Dermis microvascular lymphatic vessel endothelial cell (primary cell): ENCODE results near the gene HCK. TPM values are rescaled to one million over a fixed set of nuclear protein-coding genes. Genes with fewer than 3 reads are reported as not detected.

ENCODE experiments used
- DNase-seq, 2 donors: peaks; one replicate each; pipeline versions ENCODE4 v3.0.0 to v3.0.0-alpha.2; 2010; ENCODE audit warnings: low read depth in 2 of 2
- total RNA-seq: library from RNA; depleted of rRNA; stranded (reverse); fragments of >200 nt; gene quantifications from 2 replicates; pipeline ENCODE4 v1.2.1, GENCODE V29; 2014

The HCK gene
- total RNA-seq, 1 donor from 2014 or later: not detected

DNA sequence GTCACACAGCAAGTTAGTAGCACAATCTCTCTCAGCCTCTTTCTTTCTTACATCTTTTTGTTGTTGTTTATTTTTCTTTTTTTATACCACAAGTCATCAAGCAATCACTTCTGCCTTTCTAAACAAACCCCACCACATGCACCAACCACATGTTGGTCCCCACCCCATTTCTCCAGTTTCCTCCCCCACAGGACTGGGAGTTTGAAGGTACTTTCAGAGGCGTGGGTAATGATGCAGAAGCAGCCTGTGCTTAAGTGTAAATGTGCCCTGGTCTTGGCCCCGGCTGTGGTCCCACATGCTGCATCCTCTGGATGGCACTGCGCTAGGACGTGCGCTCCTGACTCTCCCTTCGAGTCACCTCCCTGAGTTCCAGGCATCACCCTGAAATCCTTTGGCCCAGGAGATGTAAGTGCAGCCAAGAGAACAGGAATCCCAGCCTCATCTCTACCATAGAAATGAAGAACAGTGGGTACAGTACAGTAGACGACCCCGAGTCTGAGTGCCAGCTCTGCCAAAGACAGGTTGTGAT is 5.7 kb downstream of the HCK start:
- no peak for DNase-seq

- DNase-seq: no peak
Measured at GRCh38 chr20:32059189-32059588, 7.1 kb downstream of the HCK start.

- DNase-seq: no peak
Measured at GRCh38 chr20:32062776-32063170, 10.7 kb downstream of the HCK start.

DNA sequence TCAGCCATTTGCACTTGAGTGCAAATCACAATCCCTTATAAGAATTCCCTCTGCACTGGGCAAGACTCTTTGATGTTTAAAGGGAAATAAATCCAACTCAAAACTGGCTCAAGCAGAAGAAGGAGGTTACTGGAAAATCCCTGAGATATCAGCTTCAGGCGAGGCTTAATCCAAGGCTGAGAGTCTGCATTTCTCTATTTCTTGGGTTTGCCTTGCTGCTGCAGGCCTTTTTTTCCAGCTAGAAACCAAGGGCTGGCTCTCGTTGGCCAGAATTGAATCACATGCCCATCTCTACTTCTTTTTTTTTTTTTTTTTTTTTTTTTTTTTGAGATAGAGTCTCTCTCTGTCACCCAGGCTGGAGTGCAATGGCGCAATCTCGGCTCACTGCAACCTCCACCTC is 11.7 kb downstream of the HCK start:
- DNase-seq: no peak

DNA sequence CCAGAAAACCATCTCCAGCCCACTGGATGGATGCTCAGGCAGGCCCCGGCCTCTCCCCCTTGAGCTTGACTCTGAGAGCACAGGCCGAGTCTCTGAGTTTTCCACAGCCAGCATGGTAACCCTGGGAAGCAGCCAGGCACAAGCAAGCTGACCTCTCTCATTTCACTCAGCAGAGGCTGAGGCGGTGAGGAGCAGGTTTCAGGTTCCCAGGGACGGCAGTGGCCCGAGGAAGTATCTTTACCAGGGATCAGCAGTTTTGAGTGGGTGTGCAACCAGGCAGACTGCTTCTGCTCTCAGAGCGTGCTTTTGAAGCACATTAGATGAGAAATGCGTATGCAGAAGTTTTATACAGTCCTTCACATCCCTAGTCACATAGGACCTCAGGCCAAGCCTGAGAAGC is 12.6 kb downstream of the HCK start:
- DNase-seq: no peak

- DNase-seq: no peak
Measured at GRCh38 chr20:32067234-32067821, 15.3 kb downstream of the HCK start.

GRCh38 chr20:32068174-32068573 is 16.1 kb downstream of the HCK start:
- no peak for DNase-seq

- no peak for DNase-seq
Measured at GRCh38 chr20:32069711-32070110, 17.7 kb downstream of the HCK start.

DNA sequence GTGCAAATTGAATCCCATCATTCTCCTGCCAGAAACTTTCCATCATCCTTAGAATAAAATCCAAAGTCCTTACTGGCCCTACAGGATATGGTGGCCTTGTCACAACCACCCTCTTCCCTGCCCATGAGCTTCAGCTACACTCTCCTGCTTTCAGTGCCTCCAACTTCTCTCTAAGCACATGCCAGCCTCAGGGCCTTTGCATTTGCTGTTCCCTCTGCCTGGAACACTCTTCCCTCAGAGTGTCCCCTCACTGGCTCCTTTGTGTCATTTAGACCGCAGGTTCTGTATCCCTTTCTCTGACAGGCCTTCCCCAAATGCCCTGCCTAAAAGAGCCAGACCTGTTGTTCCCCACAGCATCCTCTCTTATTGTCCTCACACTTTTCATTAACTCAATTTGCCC is 18.2 kb downstream of the HCK start:
- DNase-seq: no peak

GRCh38 chr20:32070690-32071213 is 18.7 kb downstream of the HCK start:
- DNase-seq: no peak

- DNase-seq: no peak
Measured at GRCh38 chr20:32071395-32072167, 19.5 kb downstream of the HCK start.

DNA sequence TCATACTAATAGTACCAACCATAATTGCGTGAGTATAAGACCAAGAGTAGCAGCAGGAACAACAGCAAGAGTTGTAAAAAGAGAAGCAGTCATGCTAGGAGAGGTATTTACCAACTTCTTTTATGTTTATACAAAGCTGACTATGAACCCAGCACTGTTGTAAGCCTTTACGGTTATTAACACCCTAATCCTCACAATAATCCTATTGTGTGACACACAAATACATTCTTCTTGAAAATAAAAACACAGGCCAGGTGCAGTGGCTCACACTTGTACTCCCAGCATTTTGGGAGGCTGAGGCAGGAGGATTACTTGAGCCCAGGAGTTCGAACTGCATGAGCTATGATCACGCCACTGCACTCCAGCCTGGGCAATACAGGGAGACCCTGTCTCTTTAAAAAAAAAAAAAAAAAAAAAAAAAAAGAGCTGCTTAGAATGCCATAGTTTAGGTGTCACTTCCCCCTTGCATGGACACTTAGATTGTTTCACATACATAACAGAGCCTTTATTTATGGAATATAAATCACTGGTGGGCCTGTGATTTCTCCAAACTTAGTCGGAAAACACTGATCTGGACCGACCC is 20.2 kb downstream of the HCK start:
- no peak for DNase-seq

GRCh38 chr20:32075534-32075933 is 23.5 kb downstream of the HCK start:
- DNase-seq: no peak

GRCh38 chr20:32077190-32077589 is 25.1 kb downstream of the HCK start:
- DNase-seq: no peak

- DNase-seq: no peak
Measured at GRCh38 chr20:32078322-32078721, 26.3 kb downstream of the HCK start.

GRCh38 chr20:32078791-32079190 is 26.7 kb downstream of the HCK start:
- no peak for DNase-seq

GRCh38 chr20:32079655-32080109 is 27.6 kb downstream of the HCK start:
- DNase-seq: no peak

- no peak for DNase-seq
Measured at GRCh38 chr20:32080783-32081182, 28.7 kb downstream of the HCK start.

DNA sequence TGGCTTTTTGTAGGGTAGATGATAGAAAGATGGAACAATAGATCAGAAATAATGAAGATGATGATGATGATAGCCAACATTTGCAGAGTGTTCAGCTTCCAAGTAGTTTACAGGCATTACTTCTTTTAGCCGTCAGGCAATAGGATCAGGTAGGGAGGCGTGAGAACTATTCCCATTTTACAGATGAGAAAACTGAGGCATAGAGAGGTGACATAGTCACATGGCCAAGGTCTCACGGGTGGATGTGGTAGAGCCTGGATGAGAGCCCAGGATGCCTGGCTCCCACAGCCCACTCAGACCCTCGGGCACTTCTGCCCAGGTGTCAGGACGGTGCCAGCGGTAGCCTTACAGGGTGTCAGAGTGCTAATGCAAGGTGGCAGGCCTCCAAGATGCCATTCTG is 31.4 kb downstream of the HCK start:
- DNase-seq: no peak

- DNase-seq: no peak
Measured at GRCh38 chr20:32087070-32087469, 35.0 kb downstream of the HCK start.

DNA sequence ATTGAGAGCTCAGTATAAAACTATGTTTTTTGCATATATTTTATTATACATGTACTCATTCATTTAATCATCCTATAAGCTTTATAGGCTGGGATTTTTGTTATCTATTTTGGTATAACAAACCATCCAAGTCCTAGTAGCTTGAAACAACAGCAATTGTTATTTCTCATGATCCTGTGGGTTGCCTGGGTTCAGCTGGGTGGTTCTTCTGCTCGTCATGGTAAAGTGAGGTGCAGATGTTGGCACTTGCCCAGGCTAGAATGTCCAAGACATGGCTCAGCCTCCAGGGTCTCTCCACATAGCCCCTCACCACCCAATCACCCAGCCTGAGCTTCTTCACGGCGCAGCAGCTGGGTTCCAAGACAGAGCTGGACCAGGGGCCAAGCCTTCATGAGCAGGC is 36.7 kb downstream of the HCK start:
- DNase-seq: no peak

DNA sequence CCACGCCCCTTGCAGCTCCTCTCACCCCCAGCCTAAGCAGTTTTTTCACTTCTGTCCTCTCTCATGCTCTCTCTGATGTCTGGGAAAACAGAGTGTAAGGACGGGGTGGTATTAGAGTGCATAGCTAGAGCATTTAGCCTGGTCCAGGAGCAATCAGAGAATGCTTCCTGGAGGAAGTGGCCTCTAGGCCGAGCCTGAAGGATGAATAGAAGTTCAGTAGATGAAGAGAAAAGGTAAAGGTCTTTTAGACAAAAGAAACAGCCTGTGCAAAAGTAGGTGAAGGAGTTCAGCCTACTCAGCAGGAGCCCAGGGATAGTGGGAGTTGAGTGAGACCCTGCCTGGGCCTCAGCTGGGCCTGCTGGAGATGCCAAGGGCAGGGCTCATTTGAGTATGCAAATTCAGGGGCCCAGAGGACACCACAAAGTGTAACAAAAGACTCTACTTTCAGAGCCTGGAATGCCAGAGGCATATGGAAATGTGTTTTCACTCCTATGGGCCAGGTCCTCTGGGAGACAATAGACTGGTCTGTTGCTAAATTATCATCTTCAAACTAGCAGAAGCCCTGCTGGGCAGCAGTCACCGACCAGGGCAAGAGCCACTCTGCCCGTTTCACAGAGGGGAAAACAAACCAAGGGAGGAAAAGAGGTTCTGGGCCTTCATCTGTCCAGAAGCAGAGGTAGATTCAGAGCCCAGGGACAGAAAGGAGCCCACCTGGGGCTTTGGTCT is 37.8 kb downstream of the HCK start:
- DNase-seq: no peak
